Activated T-helper 1 cell treated with anti-CD3 and anti-CD28 coated beads, Interleukin-12 subunit alpha, Interleukin-12 subunit beta, Interleukin-2, Interleukin-4 antibody, amounts not matched to agents 30 ng/mL and 10 ng/mL and 1 ng/mL, durations not matched to agents 14 hours and 24 hours and 36 hours (primary cell): Measurements from ENCODE around the gene NME5. TPM values are rescaled to one million over a fixed set of nuclear protein-coding genes. Genes with fewer than 3 reads are reported as not detected.
A peak's percentile ranks its signal among the peaks of the same experiment; 100 is the strongest.
"Not testable (repeated sequence)": the region's sequence is repeated elsewhere in the genome, so short reads cannot be mapped to it uniquely, and the experiment has no call there.

Experiments
- DNase-seq: peaks from one replicate; pipeline ENCODE4 v3.0.0; 2021; ENCODE audit warnings: low spot score
- H3K27ac Mint-ChIP-seq: one replicate; pipeline ENCODE4 v1.8.0; 2021; ENCODE audit warnings: mild to moderate bottlenecking, mixed read lengths
- H3K27me3 Mint-ChIP-seq: one replicate; pipeline ENCODE4 v1.8.0; 2022; ENCODE audit warnings: mild to moderate bottlenecking, moderate library complexity, mixed read lengths; ENCODE audit not compliant: insufficient read depth
- H3K36me3 Mint-ChIP-seq: one replicate; pipeline ENCODE4 v1.8.0; 2021; ENCODE audit warnings: low read depth, mixed read lengths
- H3K4me1 Mint-ChIP-seq: one replicate; pipeline ENCODE4 v1.8.0; 2021; ENCODE audit warnings: low read depth, mixed read lengths
- H3K4me3 Mint-ChIP-seq: one replicate; pipeline ENCODE4 v1.8.0; 2021; ENCODE audit warnings: mild to moderate bottlenecking, moderate library complexity, mixed read lengths
- H3K9me3 Mint-ChIP-seq: one replicate; pipeline ENCODE4 v1.8.0; 2021; ENCODE audit warnings: mixed read lengths
- intact Hi-C: fragments of 100-400 bp; cut with micrococcal nuclease; formaldehyde crosslinking; loops from one replicate; pipeline ENCODE4 v1.15.1; 2024
- total RNA-seq: library from RNA; stranded (reverse); gene quantifications from 2 replicates; pipeline ENCODE4 v1.2.3, GENCODE V29; 2022

The NME5 gene
- total RNA-seq, 1 donor from 2014 or later = not detected

- Mint-ChIP-seq H3K4me3 (no peak overlapping the region), H3K9me3 (no peaks in the 10 kb centered on the region), H3K4me1 (no peaks in the 10 kb centered on the region), H3K27me3 (no peaks in the 10 kb centered on the region), H3K27ac (no peak overlapping the region), H3K36me3 (peaks cover 58% of the 10 kb centered on the region)
- intact Hi-C loops = no loop called here
- no peak for DNase-seq
Observed at GRCh38 chr5:138160706-138161105, 21.5 kb upstream of the NME5 start.

DNA sequence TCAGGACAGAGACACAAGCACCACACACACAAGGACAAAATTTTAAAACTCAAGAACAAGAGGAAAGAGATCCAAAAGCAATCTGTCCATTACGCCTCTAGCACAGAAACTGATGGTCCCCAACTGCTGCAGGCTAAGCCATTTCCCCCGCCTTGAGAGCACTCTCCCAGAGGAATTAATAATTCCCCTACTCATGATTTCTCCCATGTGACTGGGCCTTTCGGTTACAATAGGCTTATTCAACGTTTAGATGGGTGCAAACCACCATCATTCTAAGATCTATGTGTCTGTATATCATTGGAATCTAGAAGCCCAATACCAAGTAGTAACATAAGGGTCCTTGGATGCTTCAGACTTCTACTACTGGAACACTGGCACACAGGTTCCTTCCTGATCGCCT is 20.4 kb upstream of the NME5 start:
- no peaks in the 10 kb centered on the region for H3K4me1 Mint-ChIP-seq
- H3K27ac Mint-ChIP-seq = no peak overlapping the region
- H3K27me3 Mint-ChIP-seq = no peaks in the 10 kb centered on the region
- DNase-seq = no peak
- H3K4me3 Mint-ChIP-seq = no peak overlapping the region
- no peaks in the 10 kb centered on the region for H3K9me3 Mint-ChIP-seq
- intact Hi-C loops = no loop called here
- peaks cover 49% of the 10 kb centered on the region for H3K36me3 Mint-ChIP-seq

DNA sequence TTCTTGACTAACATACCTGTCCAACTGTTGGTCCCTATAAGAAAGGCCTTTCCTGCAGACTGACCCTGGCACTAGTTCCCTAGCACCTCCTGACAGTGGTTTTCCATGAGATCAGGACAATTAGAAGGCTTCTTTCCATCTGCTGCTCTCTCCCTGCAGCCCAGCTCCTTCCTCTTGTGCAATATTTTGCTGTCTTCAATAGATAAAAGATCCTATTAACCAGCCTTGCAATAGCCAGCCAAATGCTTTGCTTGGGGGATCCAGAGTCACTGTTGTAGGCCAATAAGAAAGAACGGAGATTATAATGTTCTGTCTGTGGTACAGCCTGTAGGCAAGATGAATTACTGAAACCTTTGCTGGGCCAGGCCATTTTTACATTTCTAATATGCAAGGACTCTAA is 18.4 kb upstream of the NME5 start:
- Mint-ChIP-seq H3K4me1 (no peaks in the 10 kb centered on the region), H3K36me3 (peaks cover 32% of the 10 kb centered on the region), H3K4me3 (no peak overlapping the region), H3K27ac (no peak overlapping the region), H3K9me3 (no peaks in the 10 kb centered on the region), H3K27me3 (no peaks in the 10 kb centered on the region)
- no peak for DNase-seq
- intact Hi-C loops = no loop called here

DNA sequence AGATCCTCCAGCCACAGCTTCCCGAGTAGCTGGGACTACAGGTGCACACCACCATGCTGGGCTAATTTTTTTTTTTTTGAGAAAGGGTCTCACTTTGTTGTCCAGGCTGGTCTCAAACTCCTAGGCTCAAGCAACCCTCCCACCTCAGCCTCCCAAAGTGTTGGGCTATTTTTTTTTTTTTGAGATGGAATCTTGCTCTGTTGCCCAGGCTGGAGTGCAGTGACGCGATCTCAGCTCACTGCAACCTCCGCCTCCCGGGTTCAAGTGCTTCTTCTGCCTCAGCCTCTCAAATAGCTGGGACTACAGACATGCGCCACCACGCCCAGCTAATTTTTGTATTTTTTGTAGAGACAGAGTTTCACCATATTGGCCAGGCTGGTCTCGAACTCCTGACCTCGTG is 16.7 kb upstream of the NME5 start:
- H3K27me3 Mint-ChIP-seq, H3K27ac Mint-ChIP-seq, H3K4me3 Mint-ChIP-seq, intact Hi-C loops, DNase-seq, H3K9me3 Mint-ChIP-seq, H3K4me1 Mint-ChIP-seq: not testable (repeated sequence)
- H3K36me3 Mint-ChIP-seq = peaks cover 27% of the 10 kb centered on the region

- Mint-ChIP-seq H3K4me3 (no peak overlapping the region), H3K36me3 (no peaks in the 10 kb centered on the region), H3K27ac (no peak overlapping the region), H3K27me3 (no peaks in the 10 kb centered on the region), H3K4me1 (no peaks in the 10 kb centered on the region), H3K9me3 (no peaks in the 10 kb centered on the region)
- DNase-seq = no peak
- intact Hi-C loops = no loop called here
Observed at GRCh38 chr5:138149530-138149929, 10.3 kb upstream of the NME5 start.

DNA sequence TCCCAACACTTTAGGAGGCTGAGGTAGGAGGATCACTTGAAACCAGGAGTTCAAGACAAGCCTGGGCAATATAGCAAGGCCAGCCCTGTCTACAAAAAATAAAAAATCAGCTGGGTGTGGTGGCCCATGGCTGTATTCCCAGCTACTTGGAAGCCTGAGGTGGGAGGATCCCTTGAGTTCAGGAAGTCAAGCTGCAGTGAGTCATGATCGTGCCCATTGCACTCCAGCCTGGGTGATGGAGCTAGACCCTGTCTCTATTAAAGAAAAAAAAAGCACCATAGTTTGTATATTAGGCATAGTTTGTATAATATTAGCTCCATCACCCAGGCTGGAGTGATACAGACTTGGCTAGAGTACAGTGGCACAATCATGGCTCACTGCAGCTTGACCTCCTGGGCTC is 9.6 kb upstream of the NME5 start:
- no peaks in the 10 kb centered on the region for H3K9me3 Mint-ChIP-seq
- no peak overlapping the region for H3K4me3 Mint-ChIP-seq
- H3K27me3 Mint-ChIP-seq = no peaks in the 10 kb centered on the region
- no peak for DNase-seq
- H3K27ac Mint-ChIP-seq = no peak overlapping the region
- H3K4me1 Mint-ChIP-seq = no peaks in the 10 kb centered on the region
- H3K36me3 Mint-ChIP-seq = no peaks in the 10 kb centered on the region
- intact Hi-C loops = no loop called here

GRCh38 chr5:138143578-138143977 is 4.3 kb upstream of the NME5 start:
- H3K9me3 Mint-ChIP-seq, H3K4me3 Mint-ChIP-seq, DNase-seq, H3K27me3 Mint-ChIP-seq, H3K4me1 Mint-ChIP-seq, intact Hi-C loops, H3K36me3 Mint-ChIP-seq, H3K27ac Mint-ChIP-seq: not testable (repeated sequence)

GRCh38 chr5:138141734-138142133 is 2.5 kb upstream of the NME5 start:
- Mint-ChIP-seq H3K27ac (no peak overlapping the region), H3K36me3 (no peaks in the 10 kb centered on the region), H3K9me3 (no peaks in the 10 kb centered on the region), H3K27me3 (peaks cover 12% of the 10 kb centered on the region), H3K4me1 (no peaks in the 10 kb centered on the region), H3K4me3 (no peak overlapping the region)
- intact Hi-C loops = no loop called here
- no peak for DNase-seq

- Mint-ChIP-seq H3K9me3 (no peaks in the 10 kb centered on the region), H3K4me3 (no peak overlapping the region)
Observed at GRCh38 chr5:138140268-138140667, 1.0 kb upstream of the NME5 start.

DNA sequence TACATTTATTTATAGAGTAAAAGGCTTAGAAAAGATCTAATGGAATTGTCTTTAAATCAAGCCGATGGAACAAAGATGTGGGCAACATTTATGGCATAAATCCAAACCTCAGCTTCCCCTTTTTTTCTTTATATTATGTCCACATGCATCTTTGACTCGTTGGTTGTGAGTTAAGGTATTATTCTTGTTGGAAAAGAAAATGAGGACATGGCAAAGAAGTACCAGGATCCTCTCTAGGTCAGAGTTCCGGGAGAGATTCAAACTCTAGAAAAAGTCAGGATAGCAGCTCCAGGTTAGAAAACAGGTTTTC is 508 bp upstream of the NME5 start:
- no peaks in the 10 kb centered on the region for H3K9me3 Mint-ChIP-seq
- no peaks in the 10 kb centered on the region for H3K4me1 Mint-ChIP-seq
- H3K27me3 Mint-ChIP-seq = peaks cover 12% of the 10 kb centered on the region
- no peak for DNase-seq
- H3K36me3 Mint-ChIP-seq = no peaks in the 10 kb centered on the region
- no peak overlapping the region for H3K27ac Mint-ChIP-seq
- no peak overlapping the region for H3K4me3 Mint-ChIP-seq
- intact Hi-C loops = loop anchor here (10.0 kb wide), 1 partner anchor 235 kb away; no protein-coding TSS in a partner anchor

More at GRCh38 chr5:138140268-138140667, 1.0 kb upstream of the NME5 start:
- intact Hi-C loops = no loop called here
- Mint-ChIP-seq H3K36me3 (no peaks in the 10 kb centered on the region), H3K27me3 (peaks cover 12% of the 10 kb centered on the region), H3K4me1 (no peaks in the 10 kb centered on the region), H3K27ac (no peak overlapping the region)
- no peak for DNase-seq

DNA sequence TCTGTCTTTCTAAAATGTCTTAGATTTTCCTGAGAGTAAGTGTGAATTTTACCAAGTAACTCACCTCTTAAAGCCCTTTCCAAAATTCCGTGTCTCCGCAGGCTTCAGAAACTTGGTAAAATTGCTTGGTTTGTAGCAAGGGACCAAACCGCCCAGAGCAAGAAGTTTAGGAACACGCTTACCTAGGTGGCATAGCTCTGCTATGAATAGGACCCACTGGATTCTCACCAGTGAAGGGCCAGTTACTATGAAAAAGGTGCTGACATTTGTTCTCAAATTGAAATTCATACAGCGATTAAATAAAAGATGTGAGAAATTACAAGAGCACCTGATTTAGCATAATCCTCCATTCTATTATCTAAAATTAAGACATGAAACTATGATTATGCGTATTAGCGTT is 6.7 kb downstream of the NME5 start:
- no peak for DNase-seq
- Mint-ChIP-seq H3K4me3 (peak overlapping the region; percentile 78), H3K4me1 (peaks cover 5% of the 10 kb centered on the region), H3K27me3 (peaks cover 13% of the 10 kb centered on the region), H3K9me3 (no peaks in the 10 kb centered on the region), H3K36me3 (no peaks in the 10 kb centered on the region), H3K27ac (no peak overlapping the region)
- intact Hi-C loops = loop anchor here (10.0 kb wide), 1 partner anchor 228 kb away; no protein-coding TSS in a partner anchor

DNA sequence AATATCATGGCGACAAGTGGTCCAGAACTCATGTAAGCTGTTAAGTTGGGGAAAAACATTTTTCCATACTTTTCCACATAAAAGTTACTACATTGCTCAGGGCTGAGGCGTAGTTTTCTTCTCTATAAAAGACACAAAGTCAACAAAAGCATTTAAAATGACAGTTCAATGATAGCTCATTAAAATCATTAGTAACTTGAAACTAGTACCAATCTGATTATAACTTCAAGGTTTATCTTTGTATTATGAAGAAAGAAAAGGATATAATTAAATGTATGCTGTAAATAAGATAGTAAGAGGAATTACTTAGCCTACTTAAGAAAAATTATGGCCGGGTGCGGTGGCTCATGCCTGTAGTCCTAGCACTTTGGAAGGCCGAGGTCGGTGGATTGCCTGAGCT is 9.9 kb downstream of the NME5 start:
- Mint-ChIP-seq H3K9me3 (no peaks in the 10 kb centered on the region), H3K27ac (no peak overlapping the region), H3K4me1 (peaks cover 5% of the 10 kb centered on the region), H3K36me3 (no peaks in the 10 kb centered on the region), H3K27me3 (peaks cover 16% of the 10 kb centered on the region), H3K4me3 (no peak overlapping the region)
- DNase-seq = no peak
- intact Hi-C loops = no loop called here

GRCh38 chr5:138128334-138128733 is 10.9 kb downstream of the NME5 start:
- Mint-ChIP-seq H3K4me3 (no peak overlapping the region), H3K9me3 (no peaks in the 10 kb centered on the region), H3K27ac (no peak overlapping the region), H3K36me3 (no peaks in the 10 kb centered on the region), H3K4me1 (peaks cover under 1% of the 10 kb centered on the region), H3K27me3 (peaks cover 16% of the 10 kb centered on the region)
- intact Hi-C loops = no loop called here
- DNase-seq = no peak

DNA sequence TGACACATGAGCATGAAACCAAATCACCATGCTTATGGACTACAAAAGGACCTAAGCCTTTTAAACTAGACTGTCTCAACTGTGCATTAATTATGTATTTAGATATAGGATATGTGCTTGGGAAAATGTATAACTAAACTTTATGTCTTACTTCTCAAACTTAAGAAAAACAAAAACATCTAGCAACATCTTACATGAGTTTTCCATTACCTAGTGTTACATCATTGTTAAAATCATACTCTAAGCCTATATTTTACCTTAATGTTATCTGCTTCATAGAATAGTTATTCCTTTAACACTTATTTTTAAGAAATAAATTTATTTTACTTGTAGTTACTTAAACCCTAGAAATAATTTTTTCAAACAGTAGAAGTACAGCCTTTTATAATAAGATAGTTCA is 24.0 kb downstream of the NME5 start:
- no peak for DNase-seq
- Mint-ChIP-seq H3K36me3 (no peaks in the 10 kb centered on the region), H3K27ac (no peak overlapping the region), H3K4me1 (no peaks in the 10 kb centered on the region), H3K4me3 (no peak overlapping the region), H3K9me3 (no peaks in the 10 kb centered on the region), H3K27me3 (peaks cover 6% of the 10 kb centered on the region)
- intact Hi-C loops = no loop called here
